Thyroid gland (tissue), 4 donors: ENCODE results near the gene XK. TPM values are rescaled to one million over a fixed set of nuclear protein-coding genes. Genes with fewer than 3 reads are reported as not detected.

ENCODE experiments used
- DNase-seq, 2 donors: peaks; one replicate each; pipeline ENCODE4 v3.0.0-alpha.2; 2019
- H3K27ac ChIP-seq, 3 donors: fragments of 200-600 bp; sonication (generic); 1 replicate in 2 of 3; 2 replicates in 1 of 3; pipeline ENCODE4 v1.5.1; 2016 to 2019; ENCODE audit warnings: mild to moderate bottlenecking in 1 of 3, moderate library complexity in 1 of 3
- H3K27me3 ChIP-seq: fragments of 200-600 bp; sonication (generic); one replicate; pipeline ENCODE4 v1.5.1; 2019
- H3K36me3 ChIP-seq, 2 donors: fragments of 200-600 bp; sonication (generic); one replicate each; pipeline ENCODE4 v1.5.1; 2016 to 2019
- H3K4me1 ChIP-seq, 2 donors: fragments of 200-600 bp; sonication (generic); one replicate each; pipeline ENCODE4 v1.5.1; 2017 to 2019
- H3K4me3 ChIP-seq, 3 donors: fragments of 200-600 bp; sonication (generic); replicated peaks in 1 of 3; 1 replicate in 2 of 3; 2 replicates in 1 of 3; pipeline ENCODE4 v1.5.1; 2016; ENCODE audit warnings: mild to moderate bottlenecking in 1 of 3
- H3K9me3 ChIP-seq: fragments of 200-600 bp; sonication (generic); one replicate; pipeline ENCODE4 v1.5.1; 2017
- CTCF ChIP-seq, 6 experiments: fragments of 200-600 bp in 3 of 6; fragments of 450-650 bp in 3 of 6; sonication (generic) in 3 of 6; IDR thresholded peaks; one replicate each; pipeline ENCODE4 v1.5.1; 2016 to 2019; ENCODE audit warnings: antibody characterized with exemption in 6 of 6, mild to moderate bottlenecking in 2 of 6, inconsistent platforms in 1 of 6, moderate library complexity in 1 of 6
- POLR2A ChIP-seq, 2 donors: fragments of 450-650 bp; IDR thresholded peaks; one replicate each; pipeline ENCODE4 v1.6.1; 2017; ENCODE audit warnings: antibody characterized with exemption in 2 of 2, mild to moderate bottlenecking in 2 of 2, moderate library complexity in 1 of 2
- WGBS, 2 donors: methylation state at CpG; one replicate each; pipeline ENCODE4 v1.1.5; 2017; 5-methylcytosine and 5-hydroxymethylcytosine counted together
- intact Hi-C: fragments of 100-400 bp; cut with DNase I; formaldehyde crosslinking; loops from one replicate; pipeline ENCODE4 v1.15.1; 2023
- total RNA-seq, 4 donors: library from RNA; depleted of rRNA; stranded (reverse); fragments of >200 nt; gene quantifications; one replicate each; pipeline ENCODE4 v1.2.3, GENCODE V29; 2016

The XK gene
- total RNA-seq, 4 donors from 2014 or later = 0.40 to 3.5 (median 2.4) TPM

- Histone ChIP-seq H3K4me3 (no peak overlapping the region), H3K9me3 (no peaks in the 10 kb centered on the region), H3K27me3 (no peaks in the 10 kb centered on the region), H3K4me1 (no peaks in the 10 kb centered on the region), H3K36me3 (no peaks in the 10 kb centered on the region), H3K27ac (no peak overlapping the region)
- intact Hi-C loops = no loop called here
- DNase-seq = no peak
- no peak for TF ChIP-seq POLR2A (IDR thresholded peaks at IDR 0.05)
- TF ChIP-seq CTCF (IDR thresholded peaks at IDR 0.05) = no peak
- 97 to 98% methylated on average over 3 of the region's 3 CpGs for WGBS, 2 donors
Measured at GRCh38 chrX:37726346-37726745, 40.8 kb downstream of the XK start.

GRCh38 chrX:37745354-37745753 is 59.8 kb downstream of the XK start:
- Histone ChIP-seq H3K36me3 (no peaks in the 10 kb centered on the region), H3K9me3 (no peaks in the 10 kb centered on the region), H3K27me3 (no peaks in the 10 kb centered on the region), H3K4me3 (no peak overlapping the region), H3K4me1 (no peaks in the 10 kb centered on the region), H3K27ac (no peak overlapping the region)
- intact Hi-C loops = no loop called here
- DNase-seq = peak; percentile 58 to 69
- WGBS, 2 donors = 21 to 22% methylated on average over 3 of the region's 3 CpGs
- TF ChIP-seq CTCF (IDR thresholded peaks at IDR 0.05) (peak; percentile 19 to 71 (median 52)), POLR2A (IDR thresholded peaks at IDR 0.05) (no peak)

GRCh38 chrX:37745835-37746217 is 60.2 kb downstream of the XK start:
- TF ChIP-seq POLR2A (IDR thresholded peaks at IDR 0.05) = no peak
- Histone ChIP-seq H3K9me3 (no peaks in the 10 kb centered on the region), H3K4me3 (no peak overlapping the region), H3K4me1 (no peaks in the 10 kb centered on the region), H3K27me3 (no peaks in the 10 kb centered on the region), H3K27ac (no peak overlapping the region), H3K36me3 (no peaks in the 10 kb centered on the region)
- 90% methylated on average over 1 of the region's 1 CpG; no CpG with 5 or more reads in 1 of the 2 donors for WGBS, 2 donors
- DNase-seq = no peak
- intact Hi-C loops = no loop called here

- H3K9me3 ChIP-seq = no peaks in the 10 kb centered on the region
- TF ChIP-seq CTCF (IDR thresholded peaks at IDR 0.05) (no peak), POLR2A (IDR thresholded peaks at IDR 0.05) (no peak)
- no peak for DNase-seq
- H3K27me3 ChIP-seq = no peaks in the 10 kb centered on the region
- H3K4me1 ChIP-seq = no peaks in the 10 kb centered on the region
- no peak overlapping the region for H3K4me3 ChIP-seq
- H3K27ac ChIP-seq = no peak overlapping the region
- no peaks in the 10 kb centered on the region for H3K36me3 ChIP-seq
- WGBS, 2 donors = 78 to 91% methylated on average over 4 to 6 of the region's 7 CpGs
- intact Hi-C loops = no loop called here
Measured at GRCh38 chrX:37746218-37746941, 60.8 kb downstream of the XK start.

- TF ChIP-seq POLR2A (IDR thresholded peaks at IDR 0.05) (no peak), CTCF (IDR thresholded peaks at IDR 0.05) (no peak)
- WGBS, 2 donors = 43 to 67% methylated on average over 1 of the region's 1 CpG
Measured at GRCh38 chrX:37746951-37747350, 61.4 kb downstream of the XK start.

More at GRCh38 chrX:37746951-37747350, 61.4 kb downstream of the XK start:
- H3K27ac ChIP-seq = no peak overlapping the region
- no peak for DNase-seq
- no peak overlapping the region for H3K4me3 ChIP-seq
- intact Hi-C loops = no loop called here
- H3K36me3 ChIP-seq = no peaks in the 10 kb centered on the region
- H3K4me1 ChIP-seq = no peaks in the 10 kb centered on the region
- H3K9me3 ChIP-seq = no peaks in the 10 kb centered on the region
- no peaks in the 10 kb centered on the region for H3K27me3 ChIP-seq
